ENCODE results near the gene NFATC1.

NFATC1 gene

DNA sequence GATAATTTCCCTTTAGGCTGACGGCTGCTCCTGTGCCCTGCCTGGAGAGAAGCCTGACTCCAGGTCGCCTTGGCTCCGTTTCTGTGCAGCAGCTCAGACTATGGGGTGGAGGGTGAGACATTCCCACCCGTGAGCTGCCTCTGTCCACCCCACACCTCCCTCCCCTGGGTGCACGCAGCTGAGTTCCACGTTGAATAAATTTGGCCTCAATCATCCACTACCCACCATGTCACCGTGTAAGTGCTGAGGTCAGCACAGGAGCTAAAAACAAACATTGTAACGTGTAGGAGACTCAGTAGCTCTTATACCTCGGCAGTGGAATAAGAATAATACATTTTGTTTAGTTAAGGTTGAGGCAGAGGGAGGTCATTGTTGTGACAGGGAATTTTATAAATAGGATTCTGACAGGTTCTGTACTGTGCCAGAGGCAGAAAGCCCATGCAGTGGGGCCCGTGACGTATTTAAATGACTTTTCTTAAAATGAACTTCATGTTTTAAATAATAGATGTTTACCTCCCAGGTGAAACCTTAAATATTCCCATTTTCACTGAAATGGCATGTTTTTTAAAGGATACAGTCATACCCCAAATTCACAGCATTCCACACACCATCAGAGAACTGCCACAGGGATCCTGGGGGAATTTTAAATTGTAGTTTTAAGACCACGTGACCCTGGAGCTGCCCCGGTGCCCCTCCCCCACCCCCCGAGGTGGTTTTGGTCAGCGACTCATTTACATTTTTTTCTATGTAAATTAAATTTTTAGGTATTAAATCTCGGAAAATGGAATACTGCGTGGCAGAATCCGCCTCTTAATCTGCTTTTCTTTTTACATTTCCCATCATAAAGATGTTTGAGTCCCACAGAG, 50.2 kb downstream of the NFATC1 start:
- no peak for DNase-seq

DNA sequence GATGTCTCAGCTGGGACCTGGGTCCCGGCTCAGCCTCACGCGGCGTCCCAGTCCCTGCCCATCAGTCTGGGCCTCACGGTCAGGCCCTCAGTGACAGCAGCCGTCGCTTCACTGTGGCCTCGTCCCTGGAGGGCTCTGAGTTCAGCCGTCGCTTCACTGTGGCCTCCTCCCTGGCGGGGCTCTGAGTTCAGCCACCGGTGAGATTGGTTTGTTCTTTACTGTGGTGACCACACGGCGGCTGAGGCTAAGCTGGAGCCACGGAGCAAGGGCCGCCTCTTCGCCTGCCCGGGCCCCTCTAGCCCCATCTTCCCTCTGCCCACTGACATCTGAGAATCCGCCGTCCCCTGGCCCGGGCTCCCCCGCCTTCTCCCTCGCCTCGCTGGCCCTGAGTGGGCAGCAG, 51.2 kb downstream of the NFATC1 start:
- no peak for DNase-seq

DNA sequence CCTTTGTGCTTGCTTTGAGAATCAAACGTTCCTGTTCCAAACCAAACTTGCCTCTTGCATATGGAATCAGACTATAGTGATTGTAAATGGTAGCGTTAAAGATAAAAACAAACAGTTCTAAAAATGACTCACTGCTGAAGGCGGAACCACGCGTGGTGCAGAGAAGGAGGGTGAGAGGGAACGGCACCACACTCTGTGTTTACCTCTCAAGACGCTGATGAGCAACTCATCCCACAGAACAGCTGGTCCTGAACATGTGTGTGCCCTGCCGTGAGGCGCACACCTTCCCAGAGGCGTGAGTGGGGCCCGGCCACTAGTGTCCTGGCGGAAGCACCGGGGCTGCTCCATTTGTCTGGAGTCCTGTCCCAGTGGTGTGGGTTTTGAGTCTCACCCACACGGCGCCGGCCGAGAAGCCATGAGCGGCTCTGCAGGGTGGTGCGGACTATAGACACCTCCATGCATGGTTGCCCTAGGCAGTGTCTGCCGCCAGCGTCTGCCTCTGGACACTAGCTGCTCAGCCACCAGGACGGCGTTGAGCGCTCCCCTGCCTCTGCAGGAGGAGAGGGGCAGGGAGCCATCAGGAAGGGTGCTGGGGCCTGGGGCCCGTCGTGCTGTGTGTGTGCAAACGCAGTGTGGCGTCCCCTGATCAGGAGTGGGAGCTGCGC, 52.1 kb downstream of the NFATC1 start:
- DNase-seq, result no peak

DNA sequence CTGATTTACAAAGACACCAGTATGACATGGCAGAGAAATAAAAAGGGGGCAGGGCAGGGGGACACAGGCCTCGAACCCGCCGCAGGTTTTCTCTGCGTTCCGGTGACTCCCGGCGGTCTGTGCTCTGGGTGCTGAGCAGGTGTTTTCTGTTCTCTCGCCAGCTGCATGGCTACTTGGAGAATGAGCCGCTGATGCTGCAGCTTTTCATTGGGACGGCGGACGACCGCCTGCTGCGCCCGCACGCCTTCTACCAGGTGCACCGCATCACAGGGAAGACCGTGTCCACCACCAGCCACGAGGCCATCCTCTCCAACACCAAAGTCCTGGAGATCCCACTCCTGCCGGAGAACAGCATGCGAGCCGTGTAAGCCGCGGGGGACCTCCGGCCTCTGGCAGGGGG, 52.9 kb downstream of the NFATC1 start:
- no peak for DNase-seq

DNA sequence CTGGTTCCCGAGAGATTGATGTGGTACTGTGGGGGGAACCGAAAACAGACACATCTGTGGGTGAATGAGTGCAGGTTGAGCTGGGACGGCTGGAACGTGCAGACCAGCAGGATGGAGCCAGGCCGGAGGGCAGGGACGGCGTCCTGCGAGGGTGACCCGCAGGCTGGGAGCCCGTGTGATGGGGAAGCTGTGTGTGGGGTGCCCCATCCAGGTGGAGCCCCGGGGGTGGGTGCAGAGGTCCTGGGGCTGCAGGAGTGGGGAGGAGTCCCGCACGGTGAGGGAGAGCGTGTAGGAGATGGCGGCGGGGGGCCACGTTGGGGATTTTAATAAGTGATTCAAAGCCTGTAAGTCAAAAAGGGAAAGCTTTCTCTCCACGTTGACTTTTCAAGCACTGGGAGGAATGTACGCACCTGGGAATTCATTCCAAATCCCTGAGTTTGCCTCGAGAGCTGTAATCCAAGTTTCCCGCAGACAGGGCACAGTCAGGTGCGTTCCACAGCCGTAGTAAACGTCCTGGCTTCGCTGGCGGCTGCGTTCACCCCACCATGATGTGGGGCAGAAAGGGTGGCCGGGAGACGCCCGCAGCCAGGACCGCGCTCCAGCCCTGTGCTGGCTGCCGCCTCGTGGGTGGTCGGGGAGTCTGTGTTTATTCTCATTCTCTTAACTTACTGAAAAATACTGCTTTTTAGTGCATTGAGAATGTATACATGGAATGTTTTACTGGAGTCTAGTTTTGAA, 54.0 kb downstream of the NFATC1 start:
- DNase-seq, result no peak

DNA sequence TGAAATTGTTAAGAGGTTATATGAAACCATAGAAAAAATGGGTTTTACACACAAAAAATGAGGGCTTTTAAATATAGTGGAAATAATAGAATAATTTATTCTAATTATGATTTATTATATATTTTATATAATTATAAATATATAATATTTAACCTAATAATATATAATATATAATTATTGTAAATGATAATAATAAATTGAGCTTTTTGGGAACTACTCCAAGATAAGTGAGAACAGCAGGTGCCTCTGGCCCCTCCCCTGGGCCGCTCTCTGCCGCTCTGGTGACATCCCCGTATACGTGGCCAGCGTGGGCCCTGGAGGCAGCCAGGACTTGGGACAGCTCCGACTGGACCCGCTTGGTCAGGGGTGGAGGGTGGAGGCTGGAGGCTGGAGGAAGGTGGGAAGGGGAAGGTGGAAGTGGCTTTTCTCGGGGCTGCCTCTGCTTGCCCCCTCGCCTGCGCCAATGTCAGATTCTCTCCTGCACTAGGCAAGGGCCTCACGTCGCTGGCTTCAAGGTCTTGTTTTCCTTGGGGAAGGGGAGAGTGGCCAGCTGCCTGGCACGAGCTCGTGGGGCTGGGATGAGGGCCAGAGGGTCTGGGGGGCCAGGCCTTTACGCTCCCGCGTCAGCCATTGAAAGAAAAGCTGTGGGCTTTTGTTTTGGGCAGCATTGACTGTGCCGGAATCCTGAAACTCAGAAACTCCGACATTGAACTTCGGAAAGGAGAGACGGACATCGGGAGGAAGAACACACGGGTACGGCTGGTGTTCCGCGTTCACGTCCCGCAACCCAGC, 54.8 kb downstream of the NFATC1 start:
- no peak for DNase-seq

DNA sequence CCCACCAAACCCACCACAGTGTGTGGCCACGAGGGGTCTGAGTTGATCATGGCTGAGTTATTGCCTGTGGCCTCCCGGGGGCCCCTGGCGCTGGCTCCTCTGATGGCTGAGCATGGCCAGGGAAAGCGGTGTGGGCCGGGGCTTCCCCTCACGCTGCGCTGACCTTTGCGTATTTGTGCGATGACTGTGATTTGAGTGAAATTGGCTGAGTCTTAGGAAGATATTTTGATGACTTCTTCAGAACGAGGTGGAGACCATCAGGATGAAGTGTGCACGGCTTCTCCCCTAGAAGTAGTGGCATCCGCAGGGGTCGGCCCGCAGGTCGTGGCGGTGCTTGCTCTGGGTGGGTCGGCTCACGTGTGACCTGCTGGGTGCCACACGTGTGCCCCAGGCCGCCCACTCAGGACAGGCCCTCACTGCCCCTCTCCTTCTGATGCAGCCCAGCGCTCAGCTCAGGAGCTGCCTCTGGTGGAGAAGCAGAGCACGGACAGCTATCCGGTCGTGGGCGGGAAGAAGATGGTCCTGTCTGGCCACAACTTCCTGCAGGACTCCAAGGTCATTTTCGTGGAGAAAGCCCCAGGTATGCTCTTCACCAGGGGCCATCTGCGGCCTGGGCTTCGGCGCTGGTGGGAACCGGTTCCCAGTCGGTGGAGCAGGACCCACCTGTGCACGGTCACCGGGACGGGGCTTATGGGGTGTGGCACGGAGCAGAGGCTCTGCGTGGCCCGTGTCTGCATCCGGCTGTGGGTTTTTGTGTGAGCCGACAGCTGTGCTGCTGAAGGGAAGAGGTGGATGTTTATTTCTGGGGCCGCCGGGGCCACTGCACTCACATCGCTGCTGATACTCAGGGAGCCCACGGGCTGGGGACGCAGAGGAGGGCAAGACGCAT, 55.8 kb downstream of the NFATC1 start:
- no peak for DNase-seq

DNA sequence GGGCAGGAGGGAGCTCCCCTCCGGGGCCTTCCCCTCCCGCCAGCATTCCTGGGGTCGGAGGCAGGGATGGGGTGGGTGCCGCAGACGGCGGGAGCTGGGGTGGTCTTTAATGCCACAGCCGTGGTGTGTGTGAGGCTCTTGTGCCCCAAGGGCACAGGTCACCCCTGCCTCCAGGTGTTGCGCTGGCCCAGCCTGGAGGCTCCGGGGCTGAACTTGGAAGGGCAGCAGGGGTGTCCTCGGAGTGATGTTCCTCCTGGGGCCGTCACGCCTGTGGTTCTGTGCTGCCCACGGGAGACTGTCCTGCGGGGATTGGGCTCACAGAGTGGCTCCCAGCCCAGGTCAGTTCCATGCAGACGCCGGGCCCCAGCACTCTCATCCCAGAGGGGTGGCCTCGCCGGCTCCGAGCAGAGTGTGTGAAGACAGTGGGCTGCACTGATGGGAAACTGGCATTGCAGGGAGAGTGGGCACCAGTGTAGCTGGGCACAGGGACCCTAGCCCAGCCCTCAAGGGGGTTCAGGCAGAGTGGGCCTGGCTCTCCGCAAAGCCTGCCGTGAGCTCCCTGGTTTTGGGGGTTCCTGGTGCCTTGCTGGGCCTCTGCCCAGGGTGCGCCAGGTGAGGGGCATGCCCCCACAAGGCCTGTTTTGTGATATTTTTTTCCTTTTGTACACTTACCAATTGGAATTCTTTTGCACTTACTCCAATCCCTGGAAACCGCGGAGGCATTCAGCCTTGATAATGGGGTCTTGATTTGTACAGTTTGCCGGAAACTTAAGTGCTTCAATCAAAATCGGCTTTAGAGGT, 56.7 kb downstream of the NFATC1 start:
- no peak for DNase-seq

DNA sequence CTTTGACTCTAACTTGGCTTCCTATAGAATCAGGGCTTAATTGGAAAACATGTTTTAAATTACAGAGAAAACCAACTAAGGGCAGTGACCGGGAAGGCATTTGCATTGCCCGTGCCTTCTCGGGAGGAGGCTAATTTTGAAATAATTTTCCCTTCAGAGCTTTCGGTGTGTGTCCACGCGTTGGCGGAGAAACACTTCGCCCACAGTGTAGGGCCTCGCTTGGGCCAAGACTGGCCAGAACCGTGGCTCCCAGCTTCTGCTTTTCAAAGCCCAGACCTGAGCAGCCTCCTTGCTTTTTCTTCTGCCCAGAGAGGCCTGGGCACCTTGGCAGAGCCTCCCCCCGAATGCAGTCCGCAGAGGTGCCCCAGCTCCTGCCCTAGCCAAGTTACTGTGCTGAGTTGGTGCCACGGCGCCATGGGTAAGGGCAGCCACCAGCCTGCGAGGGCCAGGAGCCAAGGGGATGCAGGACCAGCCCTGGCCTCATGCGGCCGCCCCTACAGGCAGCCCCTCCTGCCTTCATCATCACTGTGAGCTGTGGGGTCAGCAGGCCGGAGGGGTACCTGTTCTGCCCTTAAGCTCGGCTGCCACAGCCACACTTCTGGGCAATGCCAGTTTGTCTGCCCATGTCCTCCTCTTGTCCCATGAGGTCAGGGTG, 57.4 kb downstream of the NFATC1 start:
- DNase-seq, result no peak

DNA sequence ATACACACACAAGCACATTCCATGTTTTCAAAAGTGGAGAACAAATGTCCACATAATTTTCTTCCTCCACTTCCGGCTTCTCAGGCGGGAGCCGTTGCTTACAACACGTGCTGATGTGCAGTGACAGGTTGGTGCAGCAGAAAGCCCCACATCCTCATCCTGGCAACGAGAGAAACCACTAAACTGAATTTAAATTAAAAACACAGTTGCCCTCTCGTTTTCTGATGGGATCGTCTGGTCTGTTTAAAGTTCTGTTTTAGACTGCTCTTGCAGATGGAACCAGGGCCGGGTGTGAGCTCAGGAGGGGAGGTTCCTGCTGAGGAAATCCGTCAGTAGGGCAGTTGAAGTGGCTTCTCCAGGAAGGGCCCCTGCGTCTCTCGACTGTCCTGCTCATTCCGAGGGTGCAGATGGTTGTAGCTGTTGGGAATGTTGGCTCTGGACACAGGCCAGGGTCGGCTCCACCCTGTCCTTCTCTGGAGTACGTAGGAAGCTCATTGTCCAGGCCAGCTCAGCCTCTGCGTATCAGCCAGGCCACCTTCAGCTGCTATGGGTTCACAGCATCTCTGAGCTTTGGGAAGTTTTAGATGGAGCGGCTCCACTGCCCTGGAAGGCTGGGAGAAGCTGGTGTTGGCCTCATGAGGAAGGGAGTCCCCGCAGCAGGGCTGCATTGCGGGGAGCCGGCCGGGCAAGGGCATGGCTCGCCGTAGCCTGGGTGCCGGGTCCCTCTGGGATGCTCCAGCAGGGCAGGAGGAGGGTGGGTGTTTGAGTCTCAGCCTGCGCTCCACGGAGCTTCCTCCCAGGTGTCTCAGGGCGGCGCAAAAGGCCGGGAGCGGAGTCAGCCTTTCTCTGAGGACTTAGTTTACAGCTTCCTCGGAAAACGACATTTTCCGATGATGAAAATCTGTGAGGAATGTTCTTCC, 58.3 kb downstream of the NFATC1 start:
- peak; percentile 18 for DNase-seq

DNA sequence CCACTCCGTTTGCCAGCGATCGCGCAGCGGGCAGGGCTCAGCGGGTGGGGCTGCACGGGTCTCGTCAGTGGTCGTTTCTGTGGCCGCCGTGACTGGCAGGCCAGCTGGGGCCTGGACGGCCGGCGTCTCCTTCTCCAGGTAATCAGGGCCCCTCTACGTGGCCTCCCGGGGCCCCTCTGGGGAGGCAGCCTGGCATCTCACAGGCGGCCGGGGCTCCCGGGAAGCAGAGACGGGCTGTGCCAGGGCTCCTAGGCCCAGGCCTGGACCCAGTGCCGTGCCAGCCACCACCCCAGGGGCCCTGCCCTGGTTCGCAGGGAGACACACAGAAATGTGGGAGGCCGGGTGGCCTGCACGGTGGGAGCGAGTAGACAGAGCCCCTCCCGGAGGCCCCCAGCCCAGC, 59.5 kb downstream of the NFATC1 start:
- DNase-seq, result no peak

DNA sequence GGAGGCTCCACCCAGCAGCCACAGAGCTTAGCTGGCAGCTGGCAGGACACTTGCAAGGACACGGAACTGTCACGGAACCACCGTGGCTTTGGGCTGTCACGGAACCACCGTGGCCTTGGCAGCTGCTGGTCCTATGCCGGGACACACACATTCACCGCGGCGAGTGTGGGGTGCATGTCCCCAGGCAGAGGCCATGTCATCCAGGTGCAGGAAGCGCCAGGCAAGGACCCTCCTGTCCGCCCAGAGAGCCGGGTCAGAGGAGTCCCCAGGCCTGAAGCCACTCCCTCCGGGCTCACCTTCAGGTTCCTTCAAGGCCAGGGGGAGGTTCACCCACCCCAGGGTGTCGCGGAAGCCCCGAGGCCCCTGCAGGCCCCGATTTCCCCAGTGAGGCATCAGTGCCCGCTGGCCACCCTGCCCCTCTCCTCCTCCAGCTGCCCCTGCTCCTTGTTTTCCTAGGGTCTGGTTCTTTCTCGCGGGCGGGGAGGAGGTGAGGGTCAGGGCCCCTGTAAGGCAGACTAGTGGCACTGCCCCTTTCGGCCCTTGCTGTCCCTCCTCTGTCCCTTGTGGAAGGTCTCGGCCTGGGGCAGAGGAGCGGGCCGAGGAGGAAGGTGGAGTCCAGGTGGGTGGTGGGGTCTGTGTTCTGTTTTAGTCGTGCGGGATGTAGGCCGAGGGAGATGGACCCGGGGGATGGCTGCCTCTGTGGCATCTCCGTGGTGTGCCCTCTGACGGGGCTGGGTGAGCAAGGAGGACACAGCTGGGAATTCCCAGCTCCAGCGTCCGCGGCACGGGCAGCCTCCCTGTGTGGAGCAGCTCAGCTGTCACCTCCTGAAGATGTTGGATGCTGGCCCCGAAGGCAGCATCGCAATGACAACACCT, 60.6 kb downstream of the NFATC1 start:
- no peak for DNase-seq

DNA sequence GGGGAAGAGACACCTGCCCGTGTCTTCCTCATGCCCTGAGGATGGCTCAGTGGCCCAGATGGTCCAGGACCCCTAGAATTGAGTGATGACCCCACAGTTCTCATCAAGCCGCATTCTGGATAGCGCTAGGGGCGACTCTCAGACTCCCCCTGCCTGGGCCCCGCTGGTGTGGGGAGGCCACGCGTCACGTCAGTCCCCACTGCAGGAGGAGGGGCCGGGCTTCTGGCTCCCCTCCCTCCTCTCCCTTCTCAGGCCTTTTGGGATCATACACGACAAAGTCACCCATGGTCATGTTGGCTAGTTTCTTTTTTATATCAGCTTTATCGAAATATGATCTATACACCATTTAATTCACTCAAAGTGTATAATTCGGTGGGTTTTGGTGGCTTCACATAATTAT, 61.5 kb downstream of the NFATC1 start:
- DNase-seq, result no peak

DNA sequence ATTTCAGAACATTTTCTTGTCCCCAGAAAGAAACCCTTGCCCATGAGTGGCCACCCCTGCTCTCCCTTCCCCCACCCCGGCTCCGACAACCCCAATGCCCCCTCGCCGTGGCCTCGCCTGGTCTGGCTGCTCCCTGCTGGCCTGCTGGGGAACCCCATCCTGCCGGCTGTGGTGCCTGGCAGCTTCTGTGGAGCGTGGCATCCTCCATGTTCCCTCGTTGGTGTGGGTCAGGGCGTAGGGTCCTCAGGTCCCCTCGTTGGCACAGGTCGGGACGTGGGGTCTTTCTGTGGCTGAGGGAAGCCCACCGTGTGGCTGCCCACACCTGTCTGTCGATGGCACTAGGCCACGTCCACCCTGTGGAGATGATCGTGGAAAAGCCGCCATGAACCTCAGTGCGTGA, 61.9 kb downstream of the NFATC1 start:
- DNase-seq, result no peak

DNA sequence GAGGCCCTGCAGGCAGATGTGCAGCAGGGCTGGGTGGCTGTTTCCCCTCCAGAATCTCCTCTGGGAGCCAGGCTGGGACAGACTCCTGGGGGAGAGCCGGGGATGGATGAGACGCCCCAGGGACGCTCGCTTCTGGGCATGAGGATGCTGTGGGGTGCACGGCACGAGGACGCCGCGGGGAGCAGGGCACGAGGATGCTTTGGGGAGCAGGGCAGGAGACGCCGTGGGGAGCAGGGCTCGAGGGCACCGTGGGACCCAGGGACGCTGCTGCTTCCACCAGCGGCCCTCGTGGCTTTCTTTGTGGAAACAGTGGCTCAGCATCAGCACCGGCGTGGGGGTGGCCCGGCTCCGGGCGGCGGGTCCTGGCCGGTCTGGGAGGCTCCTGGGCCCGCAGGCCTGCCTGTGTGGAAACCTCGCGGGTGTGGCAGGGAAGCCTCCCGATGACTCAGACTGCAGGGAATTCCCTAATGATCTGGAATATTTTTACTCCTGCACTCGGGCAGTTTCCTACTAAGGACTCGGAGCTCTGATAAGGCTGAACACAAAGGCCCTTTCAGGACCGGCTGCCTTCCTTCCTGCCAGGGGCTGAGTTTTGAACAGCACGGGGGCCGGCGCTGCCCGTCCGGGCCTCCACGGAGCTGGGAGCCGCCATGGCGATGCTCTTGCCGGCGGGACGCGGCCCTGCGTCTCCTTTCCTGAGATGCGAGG, 62.6 kb downstream of the NFATC1 start:
- DNase-seq, result no peak

DNA sequence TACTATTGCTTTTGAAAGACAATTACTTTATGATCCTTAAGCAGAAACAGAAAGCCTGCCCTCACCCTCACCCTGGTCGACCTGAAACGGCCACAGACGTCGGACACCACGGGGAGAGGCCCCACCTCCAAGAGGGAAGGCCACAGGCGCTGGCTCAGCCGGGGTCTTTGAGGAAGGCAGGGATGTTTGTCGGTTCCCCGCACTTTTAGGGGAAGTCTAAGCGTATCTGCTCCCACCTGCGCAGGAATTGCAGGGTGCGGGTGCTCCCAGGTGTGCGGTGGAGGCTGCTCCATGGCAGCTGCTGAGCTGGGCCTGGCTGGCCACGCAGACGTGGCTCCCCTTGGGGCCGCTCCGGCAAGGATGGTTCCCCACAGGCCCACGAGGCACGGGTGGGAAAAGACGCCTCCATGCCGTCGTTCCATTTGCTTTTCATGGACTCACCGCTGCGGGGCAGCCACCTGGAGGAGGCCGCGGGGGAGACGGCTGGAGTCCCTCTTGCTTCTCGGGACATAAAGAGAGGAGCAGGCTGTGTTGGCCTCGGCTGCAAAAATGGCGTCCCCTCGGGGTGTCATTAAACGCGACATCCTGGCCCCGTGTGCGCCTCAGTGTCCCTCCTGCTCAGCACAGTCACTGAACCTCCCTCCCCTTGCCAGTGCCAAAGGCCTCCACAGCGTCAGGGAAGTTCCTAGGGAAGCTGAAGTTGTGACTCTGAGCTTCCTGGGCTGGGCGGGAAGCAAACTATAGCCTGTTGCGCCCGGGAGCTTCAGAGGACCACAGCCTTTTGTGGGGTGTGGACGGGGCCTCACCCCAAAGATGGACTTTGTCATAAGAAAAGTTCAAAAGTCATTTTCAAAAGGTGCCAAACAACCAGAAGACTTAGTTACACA, 63.4 kb downstream of the NFATC1 start:
- no peak for DNase-seq
